Measurements from ENCODE around the gene PSMG4. TPM values are rescaled to one million over a fixed set of nuclear protein-coding genes. Genes with fewer than 3 reads are reported as not detected.

PSMG4 gene
- total and polyA plus RNA-seq, 2 of the 8 experiments (the other 6 are each of a cell fraction or from before 2014, with no cell fraction given), result 40.6 to 113 TPM

DNA sequence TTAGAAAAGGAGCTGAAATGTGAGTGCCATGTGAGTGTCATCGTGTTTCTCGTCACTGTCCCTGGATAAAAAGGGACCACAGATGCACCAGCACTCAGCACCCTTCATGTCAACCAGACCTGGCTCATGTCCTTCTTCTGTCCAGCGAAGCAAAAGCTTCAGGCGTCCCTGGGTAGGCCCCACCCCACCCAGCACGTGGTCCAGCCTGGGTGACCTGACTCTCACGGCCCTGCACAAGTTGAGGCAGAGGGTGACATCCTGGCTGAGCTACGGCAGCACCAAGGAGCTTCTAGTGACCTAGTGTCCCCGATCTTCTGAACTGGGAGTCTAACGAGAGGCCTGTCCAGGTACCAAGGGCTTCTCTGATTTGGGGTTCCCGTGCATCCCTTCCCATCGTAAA, 37.8 kb downstream of the PSMG4 start:
- Histone ChIP-seq H3K4me3 (ENCODE audit: extremely low read depth in 1 of 4, insufficient read depth in 2 of 4, low read depth in 3 of 4, low read length in 4 of 4) (no peak overlapping the region), H3K36me3 (ENCODE audit: control insufficient read depth in 2 of 4, insufficient read depth in 4 of 4, low read length in 3 of 4) (no peaks in the 10 kb centered on the region; a peak in 2 of 8 replicates), H2BK5ac (ENCODE audit: low read depth, low read length) (no peak overlapping the region), H3K9ac (replicated peaks in 1 of 4; ENCODE audit: extremely low read depth in 1 of 4, low read depth in 3 of 4, low read length in 3 of 4) (no peak overlapping the region), H4K20me1 (replicated peaks in 1 of 2; ENCODE audit: control insufficient read depth in 1 of 2, insufficient read depth in 2 of 2, low read length in 2 of 2) (no peaks in the 10 kb centered on the region), H2BK12ac (ENCODE audit: low read depth, low read length) (no peak overlapping the region), H3K79me2 (ENCODE audit: control insufficient read depth in 1 of 2, insufficient read depth in 2 of 2, low read length in 2 of 2) (no peaks in the 10 kb centered on the region), H2AK5ac (ENCODE audit: low read depth, low read length) (no peak overlapping the region), H3K4ac (replicated peaks; ENCODE audit: insufficient read length, low read depth, low read length) (no peak overlapping the region), H4K8ac (ENCODE audit: extremely low read depth, insufficient read depth, low read length) (no peak overlapping the region), H2AFZ (ENCODE audit: low read length) (no peak overlapping the region), H3K4me2 (ENCODE audit: insufficient read depth in 1 of 2, low read depth in 2 of 2, low read length in 2 of 2) (no peak overlapping the region), H2BK15ac (ENCODE audit: low read length) (no peak overlapping the region), H4K5ac (ENCODE audit: insufficient read length, low read depth, low read length) (no peak overlapping the region), H3K56ac (replicated peaks; ENCODE audit: insufficient read length, low read depth, low read length) (no peak overlapping the region), H3K23ac (ENCODE audit: insufficient read length) (no peak overlapping the region), H3K18ac (ENCODE audit: extremely low read depth, low read length) (no peak overlapping the region), H3K4me1 (replicated peaks in 1 of 4; ENCODE audit: control insufficient read depth in 3 of 4, insufficient read depth in 4 of 4, low read length in 3 of 4) (no peaks in the 10 kb centered on the region), H3K27ac (ENCODE audit: low read depth, low read length) (no peak overlapping the region), H2BK120ac (replicated peaks; ENCODE audit: low read depth, low read length) (no peak overlapping the region), H4K91ac (replicated peaks; ENCODE audit: insufficient read length, low read length) (no peak overlapping the region), H3K27me3 (replicated peaks in 1 of 4; ENCODE audit: control insufficient read depth in 3 of 4, extremely low read depth in 1 of 4, insufficient read depth in 3 of 4, low read length in 3 of 4) (no peaks in the 10 kb centered on the region), H3K14ac (ENCODE audit: insufficient read length) (no peak overlapping the region), H3K23me2 (ENCODE audit: low read depth, low read length) (no peaks in the 10 kb centered on the region), H2BK20ac (ENCODE audit: low read length) (no peak overlapping the region), H3K9me3 (ENCODE audit: insufficient read depth in 2 of 2, low read depth in 1 of 2, low read length in 1 of 2) (no peaks in the 10 kb centered on the region), H3K79me1 (ENCODE audit: low read depth, low read length) (no peaks in the 10 kb centered on the region)
- DNase-seq (ENCODE audit: low read depth in 1 of 2, low spot score in 2 of 2), result no peak
- POLR2A ChIA-PET (ENCODE audit: partially characterized antibody), result interaction anchor here (0.8 to 1.1 kb wide), 2 partner anchors 10 to 24 kb away, joined by 3 read pairs; no protein-coding TSS in a partner anchor
- FAIRE-seq, result no peak
- WGBS, 2 experiments (ENCODE audit: extremely low coverage in 1 of 2, insufficient coverage in 1 of 2, insufficient read length in 1 of 2, insufficient replicate concordance in 2 of 2, low coverage in 1 of 2, low lambda C conversion rate in 2 of 2, missing lambda C conversion rate in 1 of 2), result 94% methylated on average over 11 of the region's 11 CpGs; no CpG with 5 or more reads in 1 of the 2 experiments
- CTCF ChIA-PET (ENCODE audit: partially characterized antibody), result interaction anchor here (0.7 to 6.0 kb wide), 24 partner anchors 9 to 436 kb away, joined by 3 to 35 read pairs (median 4); no protein-coding TSS in a partner anchor
- TF ChIP-seq HDAC2 (IDR thresholded peaks at IDR 0.05; ENCODE audit: borderline replicate concordance in 1 of 2, low read depth in 2 of 2, low read length in 2 of 2) (no peak), BCL11A (IDR thresholded peaks at IDR 0.05; ENCODE audit: low read depth in 2 of 2, low read length in 2 of 2) (no peak), SRF (IDR thresholded peaks at IDR 0.05; ENCODE audit: low read depth, low read length) (no peak), EZH2 (IDR thresholded peaks at IDR 0.05; ENCODE audit: low read depth, low read length, severe bottlenecking) (no peak), KDM1A (IDR thresholded peaks at IDR 0.05; ENCODE audit: borderline replicate concordance, low read length) (no peak)

All from H1 (cell line).